ENCODE measurements around the gene NUDCD3. TPM values are rescaled to one million over a fixed set of nuclear protein-coding genes. Genes with fewer than 3 reads are reported as not detected.

NUDCD3 gene
- total and polyA plus RNA-seq, 2 of the 8 experiments (the other 6 are each of a cell fraction or from before 2014, with no cell fraction given), result 35.2 to 93.7 TPM

GRCh38 chr7:44346063-44346462 is 144.4 kb downstream of the NUDCD3 start:
- Histone ChIP-seq H3K9me3 (ENCODE audit: insufficient read depth in 2 of 2, low read depth in 1 of 2, low read length in 1 of 2) (peaks cover 5 to 12% of the 10 kb centered on the region in 2 experiments; a peak in 2 of 4 replicates), H2BK5ac (ENCODE audit: low read depth, low read length) (no peak overlapping the region), H3K27me3 (replicated peaks in 1 of 4; ENCODE audit: control insufficient read depth in 3 of 4, extremely low read depth in 1 of 4, insufficient read depth in 3 of 4, low read length in 3 of 4) (no peaks in the 10 kb centered on the region), H3K9ac (replicated peaks in 1 of 4; ENCODE audit: extremely low read depth in 1 of 4, low read depth in 3 of 4, low read length in 3 of 4) (no peak overlapping the region), H2BK20ac (ENCODE audit: low read length) (no peak overlapping the region), H2BK120ac (replicated peaks; ENCODE audit: low read depth, low read length) (no peak overlapping the region), H3K4ac (replicated peaks; ENCODE audit: insufficient read length, low read depth, low read length) (no peak overlapping the region), H3K4me3 (ENCODE audit: extremely low read depth in 1 of 4, insufficient read depth in 2 of 4, low read depth in 3 of 4, low read length in 4 of 4) (no peak overlapping the region), H2BK15ac (ENCODE audit: low read length) (no peak overlapping the region), H3K79me2 (ENCODE audit: control insufficient read depth in 1 of 2, insufficient read depth in 2 of 2, low read length in 2 of 2) (no peaks in the 10 kb centered on the region), H3K4me1 (replicated peaks in 1 of 4; ENCODE audit: control insufficient read depth in 3 of 4, insufficient read depth in 4 of 4, low read length in 3 of 4) (0 out of 7 replicates have a peak, but pooled peaks cover 0 to 3% (median 0%) of the 10 kb centered on the region in 4 experiments), H4K5ac (ENCODE audit: insufficient read length, low read depth, low read length) (no peak overlapping the region), H3K27ac (ENCODE audit: low read depth, low read length) (no peak overlapping the region), H3K56ac (replicated peaks; ENCODE audit: insufficient read length, low read depth, low read length) (no peak overlapping the region), H2AFZ (ENCODE audit: low read length) (no peak overlapping the region), H2AK5ac (ENCODE audit: low read depth, low read length) (no peak overlapping the region), H3K79me1 (ENCODE audit: low read depth, low read length) (no peaks in the 10 kb centered on the region), H3K23ac (ENCODE audit: insufficient read length) (no peak overlapping the region), H3K36me3 (ENCODE audit: control insufficient read depth in 2 of 4, insufficient read depth in 4 of 4, low read length in 3 of 4) (no peaks in the 10 kb centered on the region), H4K20me1 (replicated peaks in 1 of 2; ENCODE audit: control insufficient read depth in 1 of 2, insufficient read depth in 2 of 2, low read length in 2 of 2) (no peaks in the 10 kb centered on the region), H3K14ac (ENCODE audit: insufficient read length) (no peak overlapping the region), H3K4me2 (ENCODE audit: insufficient read depth in 1 of 2, low read depth in 2 of 2, low read length in 2 of 2) (no peak overlapping the region), H4K8ac (ENCODE audit: extremely low read depth, insufficient read depth, low read length) (no peak overlapping the region), H4K91ac (replicated peaks; ENCODE audit: insufficient read length, low read length) (no peak overlapping the region), H2BK12ac (ENCODE audit: low read depth, low read length) (no peak overlapping the region), H3K18ac (ENCODE audit: extremely low read depth, low read length) (no peak overlapping the region), H3K23me2 (ENCODE audit: low read depth, low read length) (no peaks in the 10 kb centered on the region)
- ChIA-PET POLR2A (ENCODE audit: partially characterized antibody) (interaction anchor here (1.0 kb wide), 1 partner anchor 37 kb away, joined by 4 read pairs; no protein-coding TSS in a partner anchor), CTCF (ENCODE audit: partially characterized antibody) (interaction anchor here (1.2 to 1.3 kb wide), 3 partner anchors 16 to 124 kb away, joined by 3 to 4 read pairs (median 3); no protein-coding TSS in a partner anchor)
- 95% methylated on average over 2 of the region's 2 CpGs; no CpG with 5 or more reads in 1 of the 2 experiments for WGBS, 2 experiments (ENCODE audit: extremely low coverage in 1 of 2, insufficient coverage in 1 of 2, insufficient read length in 1 of 2, insufficient replicate concordance in 2 of 2, low coverage in 1 of 2, low lambda C conversion rate in 2 of 2, missing lambda C conversion rate in 1 of 2)
- FAIRE-seq, result no peak
- DNase-seq (ENCODE audit: low read depth in 1 of 2, low spot score in 2 of 2), result no peak
- TF ChIP-seq KDM1A (IDR thresholded peaks at IDR 0.05; ENCODE audit: borderline replicate concordance, low read length) (no peak), JUND (IDR thresholded peaks at IDR 0.05; ENCODE audit: low read length) (no peak), CTBP2 (IDR thresholded peaks at IDR 0.05; ENCODE audit: borderline replicate concordance, insufficient read depth, insufficient read length, low read length) (no peak)

Measured in H1 (cell line).